AG04449 (cell line): ENCODE measurements around the gene ARHGAP32.

ENCODE experiments used
- CTCF ChIA-PET: fragments of 350-600 bp; formaldehyde crosslinking; extraction: SDS; loops from one replicate; lab custom pipeline; 2021; ENCODE audit warnings: antibody characterized with exemption; lab: Yijun Ruan, JAX
- POLR2A ChIA-PET: fragments of 400-600, 350-600 bp; formaldehyde crosslinking; extraction: SDS; loops from one replicate; lab custom pipeline; 2020; ENCODE audit warnings: antibody characterized with exemption, inconsistent platforms; lab: Yijun Ruan, JAX
- DNase-seq: peaks from one replicate; pipeline ENCODE4 v3.0.0-alpha.2; 2010; ENCODE audit warnings: low read depth, low spot score
- H3K4me3 ChIP-seq: 2 replicates; pipeline ENCODE4 v1.5.1; 2011; ENCODE audit warnings: low read depth, mild to moderate bottlenecking, control low read depth, low read length
- CTCF ChIP-seq: IDR thresholded peaks from one replicate; pipeline ENCODE4 v1.5.1; 2011; ENCODE audit warnings: mild to moderate bottlenecking, moderate library complexity, low read length, control low read depth, inconsistent platforms; ENCODE audit not compliant: insufficient read depth; ENCODE audit errors: missing control alignments

Gene ARHGAP32

GRCh38 chr11:128927683-128928336 is 264.3 kb downstream of the ARHGAP32 start:
- CTCF ChIA-PET = interaction anchor here (0.7 to 3.8 kb wide), 6 partner anchors 9 to 770 kb away, joined by 3 to 14 read pairs (median 4); no protein-coding TSS in a partner anchor
- H3K4me3 ChIP-seq = no peak overlapping the region
- POLR2A ChIA-PET = no interaction called here
- DNase-seq = no peak
- TF ChIP-seq CTCF = no peak

DNA sequence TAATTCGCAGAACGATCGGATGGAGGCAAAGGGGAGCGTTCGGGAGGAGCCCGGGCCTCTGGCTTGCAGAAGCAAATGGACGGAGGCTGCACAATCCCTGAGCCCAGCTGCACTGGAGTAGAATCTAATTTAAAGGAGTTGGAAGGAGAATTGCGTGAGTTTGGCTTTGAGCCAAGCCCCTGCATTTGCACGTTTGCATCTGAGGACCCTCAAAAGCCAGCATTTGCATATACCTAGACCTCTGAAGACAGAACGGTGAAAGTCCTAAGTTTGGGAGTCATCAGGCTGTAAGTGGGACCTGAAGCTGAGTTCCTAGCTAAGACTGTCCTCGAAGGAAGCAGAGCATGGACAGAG is 265.0 kb downstream of the ARHGAP32 start:
- DNase-seq = no peak
- POLR2A ChIA-PET = no interaction called here
- CTCF ChIA-PET = interaction anchor here (3.8 to 4.4 kb wide), 2 partner anchors 30 to 42 kb away, joined by 13 to 14 read pairs; no protein-coding TSS in a partner anchor
- H3K4me3 ChIP-seq = no peak overlapping the region
- no peak for TF ChIP-seq CTCF

DNA sequence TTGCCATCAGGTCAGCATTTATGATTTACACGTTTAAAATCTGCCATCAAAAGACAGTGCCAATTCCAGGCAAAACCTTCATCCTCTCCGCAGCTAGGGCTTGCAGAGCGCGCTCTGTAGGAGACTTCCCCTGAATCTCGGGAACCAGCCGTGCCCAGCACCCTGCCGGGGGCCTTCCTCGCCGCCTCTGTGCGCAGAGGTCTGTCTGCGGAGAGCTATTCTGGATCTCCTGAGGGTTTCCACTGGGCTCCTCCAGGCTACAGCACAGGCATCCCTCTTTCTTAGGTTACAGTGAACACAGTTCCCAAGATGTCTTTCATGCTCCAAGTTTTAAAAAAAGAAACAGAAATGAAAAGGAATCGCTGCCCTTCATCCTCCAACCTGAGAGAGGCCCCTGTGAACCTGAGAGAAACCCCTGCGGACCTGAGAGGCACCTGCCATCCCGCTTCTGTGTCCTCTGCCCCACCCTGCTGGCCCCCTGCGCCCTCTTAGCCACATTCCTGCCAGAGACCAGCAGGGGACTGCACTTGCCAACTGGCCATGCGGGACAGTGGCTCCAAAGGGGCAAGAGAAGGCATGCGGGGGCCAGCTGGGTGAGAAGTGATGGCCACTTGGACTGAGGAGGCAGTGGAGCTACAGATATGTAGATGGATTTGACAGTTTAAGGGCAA is 265.6 kb downstream of the ARHGAP32 start:
- TF ChIP-seq CTCF = no peak
- POLR2A ChIA-PET = no interaction called here
- no peak overlapping the region for H3K4me3 ChIP-seq
- CTCF ChIA-PET = interaction anchor here (3.8 to 4.4 kb wide), 2 partner anchors 30 to 41 kb away, joined by 13 to 14 read pairs; no protein-coding TSS in a partner anchor
- DNase-seq = no peak

GRCh38 chr11:128926000-128926399 is 266.1 kb downstream of the ARHGAP32 start:
- CTCF ChIA-PET = interaction anchor here (4.4 kb wide), 1 partner anchor 31 kb away, joined by 13 read pairs; no protein-coding TSS in a partner anchor

GRCh38 chr11:128925250-128925600 is 266.9 kb downstream of the ARHGAP32 start:
- no peak for DNase-seq
- no peak overlapping the region for H3K4me3 ChIP-seq
- ChIA-PET CTCF (interaction anchor here (0.9 to 4.4 kb wide), 6 partner anchors 9 to 767 kb away, joined by 3 to 13 read pairs (median 3); no protein-coding TSS in a partner anchor), POLR2A (no interaction called here)
- no peak for TF ChIP-seq CTCF

More at GRCh38 chr11:128926000-128926399, 266.1 kb downstream of the ARHGAP32 start:
- H3K4me3 ChIP-seq = no peak overlapping the region
- DNase-seq = no peak
- TF ChIP-seq CTCF = no peak
- POLR2A ChIA-PET = no interaction called here
